GDM1 (cell line): Measurements from ENCODE around the gene ENPP1.
"Not testable (repeated sequence)": the region's sequence is repeated elsewhere in the genome, so short reads cannot be mapped to it uniquely, and the experiment has no call there.

Experiments used
- DNase-seq: peaks from one replicate; lab custom pipeline; 2025; lab: John Stamatoyannopoulos, UW

The ENPP1 gene

DNA sequence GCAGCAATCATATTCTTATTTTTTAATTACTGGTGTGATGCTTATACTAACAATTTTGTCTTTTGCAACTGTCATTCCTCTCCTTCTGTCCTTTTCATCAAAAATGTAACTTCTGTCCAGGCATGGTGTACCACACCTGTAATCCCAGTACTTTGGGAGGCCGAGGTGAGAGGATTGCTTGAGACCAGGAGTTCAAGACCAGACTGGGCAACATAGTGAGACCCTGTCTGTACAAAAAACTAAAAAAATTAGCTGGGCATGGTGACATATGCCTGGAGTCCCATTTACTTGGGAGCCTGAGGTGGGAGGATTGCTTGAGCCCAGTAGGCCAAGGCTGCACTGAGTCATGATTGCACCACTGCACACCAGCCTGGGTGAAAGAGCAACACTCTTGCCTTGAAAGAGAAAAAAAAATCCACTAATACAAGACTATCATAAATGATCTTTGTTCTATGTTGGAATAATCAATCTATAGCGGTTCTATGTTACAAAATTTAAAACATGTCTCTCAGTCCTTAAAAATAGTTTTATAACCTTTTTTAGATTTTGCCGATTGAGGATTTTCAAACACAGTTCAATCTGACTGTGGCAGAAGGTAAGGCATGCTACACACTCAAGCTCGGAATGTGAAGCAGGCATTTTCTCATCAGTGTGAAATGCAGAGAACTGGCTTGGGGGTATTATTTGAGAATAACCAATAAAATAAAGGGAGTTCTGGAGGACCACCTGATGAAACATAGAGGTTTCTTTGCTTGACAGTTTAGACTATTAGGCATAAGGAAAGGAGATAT is 70.4 kb downstream of the ENPP1 start:
- DNase-seq = no peak

DNA sequence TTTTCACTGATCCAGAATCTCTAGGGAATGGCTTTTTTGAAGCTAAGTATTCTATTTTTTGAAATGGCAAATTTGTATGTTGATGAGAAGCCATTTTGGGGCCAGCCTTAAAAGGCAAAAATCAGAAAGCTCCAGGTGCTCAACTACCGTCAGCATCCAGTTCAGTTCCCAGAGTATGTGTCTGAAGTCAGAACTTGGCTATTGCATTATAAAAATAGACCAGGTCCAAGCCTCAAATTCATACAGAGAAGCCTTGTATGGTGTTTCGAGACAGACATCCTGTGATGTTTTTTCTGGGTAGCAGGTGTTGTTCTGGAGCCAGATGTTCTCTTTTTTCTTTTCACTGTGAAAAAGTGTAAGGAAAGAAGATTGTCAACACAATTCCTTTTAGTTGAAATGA is 75.2 kb downstream of the ENPP1 start:
- no peak for DNase-seq

DNA sequence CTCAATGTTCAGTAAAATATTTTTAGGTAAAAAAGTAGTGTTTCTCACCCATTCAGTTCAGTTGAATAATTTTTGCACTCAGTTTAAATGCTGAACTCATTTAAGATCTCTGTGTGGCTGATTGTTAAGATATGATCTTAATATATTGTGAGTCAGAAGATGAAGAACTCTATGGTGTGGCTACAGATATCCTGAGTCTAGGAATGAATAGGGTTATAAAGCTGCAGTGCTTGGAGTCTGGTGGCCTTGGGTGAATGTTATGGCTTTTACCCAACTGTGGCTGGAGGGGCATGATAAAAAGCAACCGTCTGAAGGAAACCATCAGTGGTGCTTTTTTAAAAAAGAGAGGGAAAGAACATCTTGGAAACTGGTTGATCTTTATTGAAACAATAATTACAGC is 77.4 kb downstream of the ENPP1 start:
- no peak for DNase-seq

DNA sequence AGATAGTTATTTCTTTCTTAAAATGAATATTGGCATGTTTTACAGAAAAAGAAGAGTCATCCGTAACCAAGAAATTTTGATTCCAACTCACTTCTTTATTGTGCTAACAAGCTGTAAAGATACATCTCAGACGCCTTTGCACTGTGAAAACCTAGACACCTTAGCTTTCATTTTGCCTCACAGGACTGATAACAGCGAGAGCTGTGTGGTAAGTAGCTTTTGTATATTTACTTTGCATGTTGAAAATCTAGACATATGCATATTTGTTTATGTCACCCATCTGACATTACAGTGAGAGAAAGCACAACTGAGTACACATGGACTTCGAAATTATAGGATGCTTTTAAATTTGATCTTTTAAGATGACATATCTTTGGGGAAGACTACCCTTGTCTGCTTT is 78.7 kb downstream of the ENPP1 start:
- DNase-seq = no peak

DNA sequence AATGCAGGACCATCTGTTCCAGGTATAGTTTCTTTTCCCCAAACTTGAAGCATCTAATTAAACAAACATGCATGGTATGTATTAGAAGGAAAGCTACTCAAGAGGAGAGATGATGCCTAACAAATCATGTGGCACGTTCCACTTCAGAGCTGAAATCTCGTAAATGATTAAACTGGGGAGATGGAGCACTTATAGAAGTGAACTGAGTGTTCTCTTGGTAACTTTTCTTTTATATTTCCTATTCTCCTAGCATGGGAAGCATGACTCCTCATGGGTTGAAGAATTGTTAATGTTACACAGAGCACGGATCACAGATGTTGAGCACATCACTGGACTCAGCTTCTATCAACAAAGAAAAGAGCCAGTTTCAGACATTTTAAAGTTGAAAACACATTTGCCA is 82.3 kb downstream of the ENPP1 start:
- no peak for DNase-seq

DNA sequence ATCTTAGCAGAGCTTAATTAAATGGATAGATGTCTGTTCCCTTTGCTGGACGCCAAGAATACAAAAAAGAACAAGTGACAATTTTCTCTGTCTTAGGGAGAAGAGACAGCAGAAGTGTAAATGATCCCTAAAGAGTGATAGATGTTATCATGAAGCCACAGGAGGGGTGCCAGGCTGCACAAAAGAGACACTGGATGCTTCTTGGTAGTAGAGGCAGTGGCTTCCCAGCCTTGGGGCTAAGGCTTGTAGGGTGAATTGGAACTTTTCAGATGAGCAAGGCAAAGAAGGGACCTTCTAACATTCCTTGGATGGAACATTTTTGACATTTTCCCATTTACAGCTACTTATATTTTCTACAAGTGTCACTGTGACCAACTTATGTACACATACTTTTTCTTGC is 85.4 kb downstream of the ENPP1 start:
- no peak for DNase-seq

DNA sequence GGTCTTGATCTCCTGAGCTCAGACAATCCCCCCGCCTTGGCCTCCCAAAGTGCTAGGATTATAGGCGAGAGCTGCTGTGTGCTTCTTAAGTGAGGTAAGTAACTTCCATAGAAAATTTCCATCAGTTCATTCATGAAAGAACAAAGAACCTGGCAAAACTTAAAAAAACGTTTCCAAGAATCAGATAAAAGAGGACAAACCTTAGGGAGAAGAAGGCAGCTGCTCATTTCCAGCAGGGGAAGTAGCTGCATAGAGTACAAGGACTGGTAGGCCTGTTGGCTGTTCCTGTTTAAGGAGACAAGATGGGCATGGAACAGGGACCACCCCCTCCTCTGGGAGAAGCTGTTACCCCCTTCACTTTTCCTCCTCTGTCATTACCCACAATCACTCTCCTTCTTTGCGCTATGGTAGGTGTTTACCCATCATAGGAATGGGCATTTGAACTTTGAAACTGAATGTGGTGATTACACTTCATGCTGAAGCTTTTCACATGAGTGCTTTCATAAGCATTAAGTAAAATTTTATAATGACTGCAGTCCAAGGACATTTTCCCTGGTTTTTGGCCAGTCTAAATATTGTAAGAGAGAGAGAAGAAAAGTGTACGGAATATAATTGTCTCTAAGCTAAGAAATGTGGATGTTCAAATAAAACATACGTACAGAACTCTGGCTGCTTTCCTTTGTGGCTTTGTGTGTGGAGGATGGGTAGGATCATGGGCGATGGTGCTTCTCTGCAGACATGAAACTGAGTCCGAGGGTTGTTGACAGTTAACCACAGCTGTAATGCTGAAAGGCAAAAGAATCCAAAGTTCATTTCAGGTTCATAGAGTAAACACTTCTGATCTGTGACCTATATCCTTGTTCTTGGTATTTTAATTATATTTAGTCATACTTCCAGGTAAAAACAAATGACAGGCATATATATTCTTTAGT is 86.9 kb downstream of the ENPP1 start:
- DNase-seq = no peak

DNA sequence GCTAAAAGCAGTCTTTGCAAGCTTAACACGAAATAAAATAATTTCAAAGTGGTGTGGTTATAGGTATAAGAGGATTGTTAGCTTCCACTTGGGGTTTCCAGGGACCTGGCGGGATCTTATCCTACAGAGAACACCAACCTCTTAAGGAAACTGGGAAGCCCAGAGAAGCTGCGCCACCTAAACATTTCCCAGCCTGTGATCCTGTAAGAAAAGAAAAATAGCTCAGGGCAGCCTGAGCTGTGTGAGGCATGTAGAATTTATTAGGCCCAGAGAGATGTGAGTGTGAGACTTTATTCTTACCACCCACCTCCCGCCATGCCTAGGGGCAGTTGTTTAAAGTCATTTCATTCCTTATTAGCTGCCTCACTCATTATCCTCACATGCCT is 89.2 kb downstream of the ENPP1 start:
- no peak for DNase-seq

DNA sequence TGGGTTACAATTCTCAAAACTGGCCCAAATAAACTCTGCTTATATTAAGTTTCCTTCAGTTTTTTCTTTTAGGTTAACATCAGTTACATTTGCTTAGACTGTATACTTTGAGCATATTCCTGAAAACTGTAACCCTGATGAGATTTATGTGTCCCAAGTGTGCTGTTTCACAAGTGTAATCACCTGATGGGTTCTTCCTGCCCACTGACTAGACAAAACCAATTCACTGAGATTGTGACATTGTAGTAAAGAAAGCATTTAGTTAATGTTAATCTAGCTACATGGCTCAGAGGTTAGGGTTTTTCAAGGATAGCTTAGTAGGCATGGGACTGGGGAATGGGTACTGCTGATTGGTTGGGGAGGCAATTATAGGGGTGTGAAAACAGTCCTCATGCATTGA is 89.8 kb downstream of the ENPP1 start:
- no peak for DNase-seq

DNA sequence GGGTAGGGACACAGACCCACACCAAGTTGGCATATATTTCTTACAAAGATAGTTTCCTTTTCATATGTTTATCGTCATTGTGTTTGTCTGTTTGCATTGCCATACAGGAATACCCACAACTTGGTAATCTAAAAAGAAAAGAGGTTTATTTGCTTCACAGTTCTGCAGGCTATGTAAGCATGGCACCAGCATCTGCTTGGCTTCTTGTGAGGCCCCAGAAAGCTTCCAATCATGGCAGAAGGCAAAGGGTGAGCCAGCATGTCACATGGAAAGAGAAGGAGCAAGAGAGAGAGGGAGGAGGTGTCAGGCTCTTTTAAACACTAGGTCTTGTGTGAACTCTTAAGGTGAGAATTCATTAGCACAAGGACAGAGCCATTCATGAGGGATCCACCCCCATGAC is 90.9 kb downstream of the ENPP1 start:
- DNase-seq = no peak

DNA sequence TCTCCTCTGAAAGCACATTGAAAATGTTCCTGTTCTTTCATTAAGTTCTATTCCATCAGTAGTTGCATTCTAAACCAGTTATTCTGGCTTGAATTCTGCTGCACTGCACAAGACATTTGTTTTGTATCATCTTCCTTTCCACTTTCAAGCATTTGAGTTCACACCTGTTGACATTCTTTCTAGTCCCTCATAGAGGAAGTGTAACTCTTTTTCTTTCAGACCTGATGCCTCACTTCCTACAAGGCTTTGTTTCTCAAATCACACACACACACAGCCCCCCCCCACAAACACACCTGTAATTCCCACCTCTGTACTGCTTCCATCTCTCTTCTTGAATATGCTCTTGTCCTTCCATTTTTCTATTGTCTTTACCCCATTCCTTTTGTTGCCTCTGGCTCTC is 92.4 kb downstream of the ENPP1 start:
- no peak for DNase-seq

DNA sequence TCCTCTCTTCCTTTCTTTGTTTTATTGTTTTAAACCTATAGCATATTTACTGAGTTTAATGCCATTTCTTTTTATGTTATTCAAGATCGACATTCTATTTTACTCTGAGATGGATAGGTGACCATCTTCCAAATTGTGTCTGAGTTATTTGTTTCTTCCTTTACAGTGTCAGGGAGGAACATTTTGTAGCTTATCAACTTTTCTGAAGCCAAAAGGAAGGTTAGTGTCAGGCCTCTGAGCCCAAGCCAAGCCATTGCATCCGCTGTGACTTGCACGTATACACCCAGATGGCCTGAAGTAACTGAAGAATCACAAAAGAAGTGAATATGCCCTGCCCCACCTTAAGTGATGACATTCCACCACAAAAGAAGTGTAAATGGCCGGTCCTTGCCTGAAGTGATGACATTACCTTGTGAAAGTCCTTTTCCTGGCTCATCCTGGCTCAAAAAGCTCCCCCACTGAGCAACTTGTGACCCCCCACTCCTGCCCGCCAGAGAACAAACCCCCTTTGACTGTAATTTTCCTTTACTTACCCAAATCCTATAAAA is 93.6 kb downstream of the ENPP1 start:
- DNase-seq = not testable (repeated sequence)

DNA sequence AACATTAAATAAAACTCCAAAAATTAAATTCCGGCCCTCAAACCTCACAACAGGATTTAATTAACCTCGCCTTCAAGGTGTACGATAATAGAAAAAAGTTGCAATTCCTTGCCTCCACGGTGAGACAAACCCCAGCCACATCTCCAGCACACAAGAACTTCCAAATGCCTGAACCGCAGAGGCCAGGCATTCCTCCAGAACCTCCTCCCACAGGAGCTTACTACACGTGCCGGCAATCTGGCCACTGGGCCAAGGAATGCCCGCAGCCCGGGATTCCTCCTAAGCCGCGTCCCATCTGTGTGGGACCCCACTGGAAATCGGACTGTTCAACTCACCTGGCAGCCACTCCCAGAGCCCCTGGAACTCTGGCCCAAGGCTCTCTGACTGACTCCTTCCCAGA is 95.9 kb downstream of the ENPP1 start:
- DNase-seq = not testable (repeated sequence)

DNA sequence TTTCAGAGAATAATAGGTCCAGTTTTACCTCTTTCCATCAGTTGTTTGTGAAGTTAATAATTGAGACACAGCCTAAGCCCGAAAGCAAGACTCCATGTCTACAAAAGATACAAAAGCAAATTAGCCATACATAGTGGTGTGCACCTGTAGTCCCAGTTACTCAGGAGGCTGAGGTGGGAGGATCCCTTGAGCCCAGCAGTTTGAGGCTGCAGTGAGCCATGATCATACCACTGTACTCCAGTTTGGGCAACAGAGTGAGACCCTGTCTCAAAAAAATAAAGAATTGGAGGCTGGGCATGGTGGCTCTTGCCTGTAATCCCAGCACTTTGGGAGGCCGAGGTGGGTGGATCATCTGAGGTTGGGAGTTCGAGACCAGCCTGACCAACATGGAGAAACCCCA is 101.0 kb downstream of the ENPP1 start:
- DNase-seq = not testable (repeated sequence)

DNA sequence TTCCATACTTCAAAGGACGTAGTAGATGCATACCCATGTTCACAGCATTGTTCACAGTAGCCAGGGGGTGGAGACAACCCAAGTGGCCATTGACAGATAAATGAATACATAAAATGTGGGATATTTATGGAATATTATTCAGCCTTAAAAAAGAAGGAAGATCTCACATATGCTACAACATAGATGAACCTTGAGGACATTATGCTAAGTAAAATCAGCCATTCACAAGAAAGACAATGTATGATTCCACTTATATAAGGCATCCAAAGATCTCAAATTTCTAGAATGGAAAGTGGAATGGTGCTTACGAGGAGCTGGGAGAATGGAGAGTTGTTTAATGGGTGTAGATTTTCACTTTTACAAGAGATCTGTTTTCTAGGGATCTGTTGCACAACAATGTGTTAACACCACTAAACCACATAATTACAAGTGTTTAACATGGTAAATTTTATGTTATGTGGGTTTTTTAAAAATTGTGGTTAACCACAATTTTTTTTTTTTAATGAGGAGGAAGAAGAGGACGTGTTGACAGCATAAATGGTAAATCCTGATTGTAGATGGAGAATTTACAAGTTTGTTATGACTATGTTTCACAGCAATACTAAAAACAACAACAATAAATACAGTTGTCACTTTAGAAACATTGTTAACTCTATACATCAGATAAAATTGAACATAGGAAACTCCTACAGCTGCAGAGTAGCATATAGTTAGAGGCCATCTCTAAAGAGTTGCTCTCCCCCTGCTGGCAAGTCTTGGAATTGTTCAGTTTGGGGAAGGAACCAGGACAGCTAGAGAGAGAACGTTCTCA is 101.8 kb downstream of the ENPP1 start:
- peak; percentile 47 for DNase-seq

DNA sequence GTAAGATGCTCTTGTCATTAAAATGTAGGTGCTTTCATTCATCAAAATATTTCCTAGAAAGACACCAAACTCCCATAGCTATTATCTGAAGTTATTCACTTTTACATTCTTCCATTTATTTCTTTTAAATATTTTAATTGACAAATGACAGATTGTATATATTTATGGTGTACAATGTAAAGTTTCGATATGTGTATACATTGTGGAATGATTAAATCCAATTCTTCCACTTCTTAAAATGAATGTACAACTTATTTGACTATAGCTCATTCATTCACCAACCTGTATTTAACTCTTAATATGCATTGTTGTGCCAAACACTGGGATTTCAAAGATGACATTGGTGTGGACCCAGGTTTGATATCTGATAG is 102.4 kb downstream of the ENPP1 start:
- no peak for DNase-seq

DNA sequence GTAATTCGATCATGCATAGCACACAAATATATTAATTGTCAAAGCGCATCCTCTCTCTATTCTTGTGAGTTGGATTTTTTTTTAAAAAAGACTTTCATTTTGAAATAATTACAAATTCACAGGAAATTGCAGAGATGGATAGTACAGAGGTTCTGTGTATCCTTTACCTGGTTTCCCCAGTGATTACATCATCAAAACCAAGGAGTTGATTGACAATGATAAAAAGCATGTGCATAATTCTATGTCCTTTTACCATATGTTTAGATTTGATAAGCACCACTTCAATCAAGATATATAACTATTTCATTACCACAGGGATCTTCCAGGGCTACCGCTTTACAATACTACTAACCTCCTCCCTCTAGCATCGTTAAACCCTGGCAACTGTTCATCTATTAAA is 103.1 kb downstream of the ENPP1 start:
- DNase-seq = no peak

DNA sequence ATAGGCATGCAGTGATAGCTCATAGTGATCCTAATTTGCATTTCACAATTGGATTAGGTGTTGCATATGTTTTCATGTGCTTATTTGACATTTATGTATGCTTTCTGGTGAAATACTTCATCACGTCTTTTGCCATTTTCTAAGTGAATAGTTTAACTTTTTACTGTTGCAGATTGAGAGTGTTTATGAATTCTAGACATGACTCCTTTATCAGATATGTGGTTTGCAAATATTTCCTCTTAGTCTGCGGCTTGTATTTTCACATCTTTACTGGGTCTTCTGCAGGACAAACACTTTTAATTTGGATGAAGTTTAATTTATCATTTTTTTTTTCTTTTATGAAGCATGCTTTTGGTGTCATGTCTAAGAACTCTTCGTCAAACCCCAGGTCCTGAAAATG is 104.1 kb downstream of the ENPP1 start:
- DNase-seq = no peak

DNA sequence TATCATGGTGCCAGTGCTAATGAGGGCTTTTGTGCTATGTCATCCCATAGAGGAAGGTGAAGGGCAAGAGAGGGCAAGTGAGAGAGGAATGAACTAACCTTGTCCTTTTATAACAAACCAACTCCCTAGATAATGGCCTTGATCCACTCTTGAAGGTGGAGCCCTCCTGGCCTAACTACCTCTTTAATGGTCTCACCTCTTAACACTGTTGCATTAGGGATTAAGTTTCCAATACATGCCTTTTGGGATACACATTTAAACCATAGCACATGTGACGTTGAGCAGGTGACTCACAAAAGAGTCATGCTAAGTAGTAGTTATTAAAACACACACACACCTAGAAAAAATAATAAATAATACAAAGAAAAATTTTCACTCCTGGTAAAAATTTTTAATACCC is 106.4 kb downstream of the ENPP1 start:
- DNase-seq = no peak

DNA sequence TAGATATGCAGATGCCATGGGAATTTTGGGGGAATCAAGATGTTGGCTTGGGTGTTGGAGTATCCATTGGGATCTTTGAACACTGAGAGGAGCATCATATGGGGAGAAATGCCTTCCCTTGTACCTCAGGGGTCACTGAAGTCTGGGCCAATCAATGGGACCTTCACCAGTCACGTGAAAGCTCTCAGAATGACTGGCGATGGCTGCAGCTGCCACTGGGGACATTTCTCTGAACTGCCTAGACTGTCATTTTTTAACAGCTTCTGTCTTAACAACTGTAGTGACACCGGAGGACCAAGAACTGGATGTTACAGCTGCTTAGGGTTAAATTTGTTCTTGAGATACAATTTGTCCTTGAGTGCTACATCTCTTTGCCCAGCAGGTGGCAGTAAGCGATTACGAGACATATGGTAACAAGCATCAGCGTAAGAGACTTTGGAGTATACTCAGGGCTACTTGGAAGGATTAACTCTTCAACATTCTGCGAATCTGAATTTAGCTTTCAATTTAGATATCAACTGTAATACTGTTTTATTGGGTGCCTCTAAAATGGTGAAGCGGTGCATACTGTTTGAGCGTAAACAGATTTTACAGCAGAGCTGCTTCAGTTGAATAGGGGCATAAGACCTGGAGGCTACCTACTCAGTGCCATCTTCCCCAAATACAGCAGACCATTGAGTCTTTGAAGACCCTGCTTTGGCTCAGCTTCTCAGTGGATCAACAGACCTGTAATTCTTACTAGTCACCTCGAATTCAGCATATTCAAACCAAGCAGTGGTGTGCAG is 107.3 kb downstream of the ENPP1 start:
- peak; percentile 52 for DNase-seq

DNA sequence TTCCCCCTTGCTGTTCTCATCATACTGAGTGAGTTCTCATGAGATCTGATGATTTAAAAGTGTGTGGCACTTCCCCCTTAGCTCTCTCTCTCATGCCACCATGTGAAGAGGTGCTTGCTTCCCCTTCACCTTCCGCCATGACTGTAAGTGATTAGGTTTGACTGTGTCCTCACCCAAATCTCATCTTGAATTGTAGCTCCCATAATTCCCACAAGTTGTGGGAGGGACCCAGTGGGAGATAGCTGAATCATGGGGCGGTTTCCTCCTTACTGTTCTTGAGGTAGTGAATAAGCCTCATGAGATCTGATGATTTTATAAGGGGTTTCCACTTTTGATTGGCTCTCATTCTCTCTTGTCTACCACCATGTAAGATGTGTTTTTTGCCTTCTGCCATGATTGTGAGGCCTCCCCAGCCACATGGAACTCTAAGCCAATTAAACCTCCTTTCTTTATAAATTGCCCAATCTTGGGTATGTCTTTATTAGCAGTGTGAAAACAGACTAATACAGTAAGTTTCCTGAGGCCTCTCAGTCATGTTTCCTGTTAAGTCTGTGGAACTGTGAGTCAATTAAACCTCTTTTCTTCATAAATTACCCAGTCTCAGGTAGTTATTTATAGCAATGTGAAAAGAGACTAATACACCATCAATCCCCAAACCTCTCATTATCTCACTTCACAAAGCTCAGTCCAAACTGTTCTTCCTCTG is 108.4 kb downstream of the ENPP1 start:
- not testable (repeated sequence) for DNase-seq
